Measurements from ENCODE around the gene CNPY1. TPM values are rescaled to one million over a fixed set of nuclear protein-coding genes. Genes with fewer than 3 reads are reported as not detected.

The CNPY1 gene
- total and polyA plus RNA-seq, 8 donors: 0.18 TPM; not detected in 7

DNA sequence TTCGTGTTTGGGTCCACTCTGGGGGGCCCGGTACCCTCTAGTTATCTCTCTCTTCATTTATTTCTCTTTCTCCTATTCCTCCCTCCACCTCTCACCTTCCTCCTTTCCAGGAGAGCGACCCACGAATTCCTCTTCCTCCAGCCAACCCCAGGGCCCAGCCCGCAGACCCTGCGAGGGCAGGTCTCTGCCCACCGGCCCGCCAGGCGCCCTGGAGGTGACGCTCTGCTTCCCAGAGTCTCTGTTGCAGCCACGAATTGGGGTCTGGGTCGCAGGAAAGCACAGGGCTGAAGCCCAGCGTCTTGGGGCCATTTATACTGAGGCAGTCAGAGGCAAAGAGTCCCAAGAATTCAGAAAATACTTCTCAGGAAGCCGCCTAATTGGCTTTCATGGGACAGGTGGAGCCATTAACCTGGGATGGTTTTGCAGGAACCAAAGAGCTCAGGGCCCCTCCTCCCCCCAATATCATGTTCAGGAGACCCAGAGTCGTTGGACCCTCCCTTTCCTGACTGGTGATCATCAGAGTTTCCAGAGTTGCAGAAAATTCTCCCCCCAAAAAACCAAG is 91.1 kb downstream of the CNPY1 start:
- peaks cover 66 to 97% (median 95%) of the 10 kb centered on the region in 3 donors for H3K27me3 ChIP-seq
- no peaks in the 10 kb centered on the region for H3K36me3 ChIP-seq
- H3K4me1 ChIP-seq: peaks cover 34 to 75% (median 52%) of the 10 kb centered on the region in 4 donors
- 5 to 8% (median 7%) methylated on average over 14 to 15 of the region's 15 CpGs for WGBS, 5 donors
- H3K27ac ChIP-seq: no peak overlapping the region
- intact Hi-C loops (cut with DNase I; ENCODE audit: low total_unique reads): no loop called here
- H3K9me3 ChIP-seq: no peaks in the 10 kb centered on the region
- no peak overlapping the region for H3K4me3 ChIP-seq
- TF ChIP-seq POLR2A (IDR thresholded peaks at IDR 0.05) (no peak), POLR2AphosphoS5 (IDR thresholded peaks at IDR 0.05) (no peak), EP300 (IDR thresholded peaks at IDR 0.05) (no peak), CTCF (IDR thresholded peaks at IDR 0.05) (no peak)
- DNase-seq: no peak

DNA sequence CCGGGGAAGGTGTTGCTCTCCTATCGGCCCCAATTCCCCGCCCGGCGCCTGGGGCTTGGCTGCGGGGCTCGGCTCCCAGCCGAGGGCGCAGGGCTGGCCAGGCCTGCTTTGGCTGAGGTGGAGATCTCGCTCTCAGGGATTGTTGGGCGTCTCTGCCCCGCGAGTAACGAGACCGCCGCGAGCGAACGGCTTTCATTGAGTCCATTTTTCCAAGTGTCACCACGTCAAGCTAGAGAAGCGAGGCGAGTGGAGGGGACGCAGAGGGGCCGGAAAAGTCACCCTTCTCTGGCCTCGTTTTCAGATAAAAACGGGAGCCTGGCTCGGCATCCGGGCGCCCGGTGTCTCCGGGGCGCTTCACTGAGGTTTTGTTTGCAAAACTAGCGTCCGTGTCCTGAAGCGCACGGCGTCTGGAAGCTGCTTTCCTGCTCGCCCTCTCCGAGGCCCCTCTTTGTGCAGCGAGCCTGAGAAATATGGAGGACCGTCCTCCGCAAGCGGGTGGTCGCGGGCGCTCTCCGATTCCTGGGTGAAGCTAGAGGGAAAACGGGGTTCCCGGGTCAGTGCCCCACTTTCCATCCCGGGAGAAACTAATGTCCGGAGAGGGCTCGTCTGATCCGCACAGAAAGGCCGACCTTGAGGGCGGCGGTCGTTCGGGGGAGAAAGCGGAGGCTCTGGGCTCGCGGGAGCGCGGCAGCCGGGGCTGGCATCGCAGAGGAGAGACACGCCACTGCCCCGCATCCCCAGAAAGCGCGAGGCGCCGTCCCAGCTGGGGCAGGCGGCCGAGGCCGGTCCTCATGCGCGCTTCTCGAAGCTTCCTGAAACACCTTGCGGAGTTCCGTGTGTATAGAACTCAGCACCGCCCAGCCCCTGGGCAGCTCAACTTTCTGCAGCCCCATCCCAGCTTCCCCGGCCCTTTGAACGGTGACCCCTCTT is 91.9 kb downstream of the CNPY1 start:
- Histone ChIP-seq H3K36me3 (no peaks in the 10 kb centered on the region), H3K4me3 (peak overlapping the region in 2 of 4 donors; percentile 13 to 17), H3K27me3 (peaks cover 73 to 97% (median 95%) of the 10 kb centered on the region in 3 donors), H3K27ac (no peak overlapping the region), H3K9me3 (no peaks in the 10 kb centered on the region), H3K4me1 (peaks cover 38 to 75% (median 54%) of the 10 kb centered on the region in 4 donors)
- intact Hi-C loops (cut with DNase I; ENCODE audit: low total_unique reads): no loop called here
- TF ChIP-seq CTCF (IDR thresholded peaks at IDR 0.05) (no peak), EP300 (IDR thresholded peaks at IDR 0.05) (no peak), POLR2A (IDR thresholded peaks at IDR 0.05) (no peak), POLR2AphosphoS5 (IDR thresholded peaks at IDR 0.05) (no peak)
- DNase-seq: no peak
- 2 to 9% (median 4%) methylated on average over 47 to 82 of the region's 82 CpGs for WGBS, 5 donors

- DNase-seq: no peak
- no peak overlapping the region for H3K27ac ChIP-seq
- H3K4me1 ChIP-seq: peaks cover 32 to 75% (median 54%) of the 10 kb centered on the region in 4 donors
- WGBS, 5 donors: 3 to 5% (median 4%) methylated on average over 44 to 56 of the region's 57 CpGs
- no peaks in the 10 kb centered on the region for H3K36me3 ChIP-seq
- TF ChIP-seq CTCF (IDR thresholded peaks at IDR 0.05) (no peak), EP300 (IDR thresholded peaks at IDR 0.05) (no peak), POLR2A (IDR thresholded peaks at IDR 0.05) (no peak), POLR2AphosphoS5 (IDR thresholded peaks at IDR 0.05) (no peak)
- H3K4me3 ChIP-seq: peak overlapping the region in 2 of 4 donors; percentile 13 to 17
- intact Hi-C loops (cut with DNase I; ENCODE audit: low total_unique reads): no loop called here
- H3K27me3 ChIP-seq: peaks cover 75 to 97% (median 95%) of the 10 kb centered on the region in 3 donors
- no peaks in the 10 kb centered on the region for H3K9me3 ChIP-seq
Observed at GRCh38 chr7:155453296-155454182, 92.8 kb downstream of the CNPY1 start.

Data from stomach (tissue), 9 donors.